GM20000 (cell line): Measurements from ENCODE around the gene RIMKLB.
"Not testable (repeated sequence)": the region's sequence is repeated elsewhere in the genome, so short reads cannot be mapped to it uniquely, and the experiment has no call there.

Experiments
- DNase-seq: peaks from one replicate; pipeline ENCODE4 v3.0.0; 2012; ENCODE audit warnings: low spot score
- TF ChIP-seq, protein P1 (sequence below): IDR thresholded peaks from 2 replicates; pipeline ENCODE4 v1.5.1; 2012; ENCODE audit warnings: mild to moderate bottlenecking, control low read depth; ENCODE audit errors: extremely low read depth, missing control alignments

The RIMKLB gene

DNA sequence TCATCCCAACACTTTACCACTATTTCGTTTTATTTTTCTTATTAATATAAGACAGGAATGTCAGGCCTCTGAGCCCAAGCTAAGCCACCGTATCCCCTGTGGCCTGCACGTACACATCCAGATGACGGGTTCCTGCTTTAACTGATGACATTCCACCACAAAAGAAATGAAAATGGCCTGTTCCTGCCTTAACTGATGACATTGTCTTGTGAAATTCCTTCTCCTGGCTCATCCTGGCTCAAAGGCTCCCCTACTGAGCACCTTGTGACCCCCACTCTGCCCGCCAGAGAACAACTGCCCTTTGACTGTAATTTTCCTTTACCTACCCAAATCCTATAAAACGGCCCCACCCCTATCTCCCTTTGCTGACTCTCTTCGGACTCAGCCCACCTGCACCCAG, 112.3 kb downstream of the RIMKLB start:
- DNase-seq = not testable (repeated sequence)

DNA sequence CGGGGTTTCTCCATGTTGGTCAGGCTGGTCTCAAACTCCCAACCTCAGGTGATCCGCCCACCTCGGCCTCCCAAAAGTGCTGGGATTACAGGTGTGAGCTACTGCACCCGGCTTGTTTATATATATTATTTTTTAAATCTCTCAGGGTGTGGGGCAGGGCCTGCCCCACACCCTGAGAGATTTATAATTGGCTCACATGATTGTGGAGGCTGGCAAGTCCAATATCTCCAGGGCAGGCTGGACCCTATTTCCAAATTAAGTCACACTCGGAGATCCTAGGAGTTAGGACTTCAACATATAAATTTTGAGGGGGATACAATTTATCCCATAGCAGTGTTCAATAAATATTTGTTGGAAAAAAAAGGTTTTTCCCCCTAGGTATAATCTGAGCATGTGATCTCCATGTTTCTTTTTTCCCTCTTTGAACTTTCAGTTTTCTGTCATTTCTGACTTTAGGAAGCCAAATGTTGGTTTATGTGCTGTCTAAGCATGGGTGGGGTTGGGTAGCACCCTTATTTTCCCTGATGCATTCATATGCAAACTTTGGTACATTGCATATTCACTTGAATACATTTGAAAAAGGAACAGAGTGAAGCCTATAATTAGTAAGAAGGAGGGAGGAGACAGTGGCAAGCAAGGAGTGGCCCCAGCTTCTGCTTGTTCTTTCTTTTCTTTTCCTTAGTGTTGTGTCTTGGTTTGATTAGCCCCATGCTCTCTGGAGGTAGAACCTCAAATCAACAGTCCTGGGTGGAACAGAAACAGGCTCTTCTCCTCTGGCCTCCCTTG, 116.0 kb downstream of the RIMKLB start:
- no peak for DNase-seq
- TF ChIP-seq, protein P1, sequence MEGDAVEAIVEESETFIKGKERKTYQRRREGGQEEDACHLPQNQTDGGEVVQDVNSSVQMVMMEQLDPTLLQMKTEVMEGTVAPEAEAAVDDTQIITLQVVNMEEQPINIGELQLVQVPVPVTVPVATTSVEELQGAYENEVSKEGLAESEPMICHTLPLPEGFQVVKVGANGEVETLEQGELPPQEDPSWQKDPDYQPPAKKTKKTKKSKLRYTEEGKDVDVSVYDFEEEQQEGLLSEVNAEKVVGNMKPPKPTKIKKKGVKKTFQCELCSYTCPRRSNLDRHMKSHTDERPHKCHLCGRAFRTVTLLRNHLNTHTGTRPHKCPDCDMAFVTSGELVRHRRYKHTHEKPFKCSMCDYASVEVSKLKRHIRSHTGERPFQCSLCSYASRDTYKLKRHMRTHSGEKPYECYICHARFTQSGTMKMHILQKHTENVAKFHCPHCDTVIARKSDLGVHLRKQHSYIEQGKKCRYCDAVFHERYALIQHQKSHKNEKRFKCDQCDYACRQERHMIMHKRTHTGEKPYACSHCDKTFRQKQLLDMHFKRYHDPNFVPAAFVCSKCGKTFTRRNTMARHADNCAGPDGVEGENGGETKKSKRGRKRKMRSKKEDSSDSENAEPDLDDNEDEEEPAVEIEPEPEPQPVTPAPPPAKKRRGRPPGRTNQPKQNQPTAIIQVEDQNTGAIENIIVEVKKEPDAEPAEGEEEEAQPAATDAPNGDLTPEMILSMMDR = no peak

DNA sequence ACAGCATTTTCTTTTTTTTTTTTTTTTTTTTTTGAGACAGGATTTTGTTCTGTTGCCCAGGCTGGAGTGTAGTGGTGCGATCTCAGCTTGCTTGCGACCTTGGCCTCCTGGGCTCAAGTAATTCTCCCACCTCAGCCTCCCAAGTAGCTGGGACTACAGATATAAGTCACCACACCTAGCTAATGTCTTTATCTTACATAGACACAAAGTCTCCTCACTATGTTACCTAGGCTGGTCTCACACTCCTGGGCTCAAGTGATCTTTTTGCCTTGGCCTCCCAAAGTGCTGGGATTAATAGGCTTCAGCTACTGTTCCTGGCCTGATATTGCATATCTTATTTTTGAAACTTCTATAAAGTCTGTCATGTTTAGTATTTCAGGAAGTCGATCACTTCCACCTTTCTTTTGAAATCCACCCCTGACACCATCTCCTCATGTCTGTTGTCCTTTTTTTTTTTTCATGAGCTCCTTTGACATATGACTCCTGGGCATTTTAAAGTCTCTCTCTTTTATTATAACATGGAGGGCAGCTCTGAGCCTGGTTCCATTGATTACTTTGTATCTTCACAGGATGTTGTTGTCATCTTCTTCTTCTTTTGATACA, 118.8 kb downstream of the RIMKLB start:
- TF ChIP-seq, protein P1 = no peak
- no peak for DNase-seq

DNA sequence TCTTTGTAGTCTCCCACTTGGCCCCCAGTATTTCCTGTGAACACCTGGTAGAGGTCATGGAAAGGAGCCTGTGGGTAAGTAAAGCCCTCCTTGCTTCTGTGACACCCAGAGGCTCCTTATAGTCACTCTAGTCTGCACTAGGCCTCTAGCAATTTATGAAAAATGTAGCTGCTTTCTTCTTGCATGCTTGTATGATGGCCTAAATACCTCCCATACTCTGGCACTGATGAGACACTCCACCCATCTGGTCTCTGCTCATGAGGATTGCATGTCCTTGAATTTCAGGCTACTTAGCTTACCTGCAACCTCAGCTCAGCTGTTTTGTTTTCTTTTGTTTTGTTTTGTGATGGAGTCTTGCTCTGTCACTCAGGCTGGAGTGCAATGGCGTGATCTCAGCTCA, 120.1 kb downstream of the RIMKLB start:
- no peak for DNase-seq
- TF ChIP-seq, protein P1 = no peak

DNA sequence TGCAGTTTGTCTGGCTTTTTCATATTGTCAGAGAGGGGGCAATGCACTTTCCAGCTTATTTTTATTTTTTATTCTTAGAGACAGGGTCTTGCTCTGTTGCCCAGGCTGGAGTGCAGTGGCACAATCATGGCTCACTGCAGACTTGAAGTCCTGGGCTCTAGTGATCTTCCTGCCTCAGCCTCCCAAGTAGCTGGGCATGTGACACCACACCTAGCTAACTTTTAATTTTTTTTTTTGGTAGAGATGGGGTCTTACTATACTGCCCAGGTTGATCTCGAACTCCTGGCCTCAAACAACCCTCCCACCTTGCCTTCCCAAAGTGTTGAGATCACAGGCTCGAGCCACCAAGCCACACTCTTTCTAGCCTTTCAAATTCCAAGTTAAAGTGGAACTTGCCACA, 120.7 kb downstream of the RIMKLB start:
- no peak for DNase-seq
- TF ChIP-seq, protein P1 = no peak

DNA sequence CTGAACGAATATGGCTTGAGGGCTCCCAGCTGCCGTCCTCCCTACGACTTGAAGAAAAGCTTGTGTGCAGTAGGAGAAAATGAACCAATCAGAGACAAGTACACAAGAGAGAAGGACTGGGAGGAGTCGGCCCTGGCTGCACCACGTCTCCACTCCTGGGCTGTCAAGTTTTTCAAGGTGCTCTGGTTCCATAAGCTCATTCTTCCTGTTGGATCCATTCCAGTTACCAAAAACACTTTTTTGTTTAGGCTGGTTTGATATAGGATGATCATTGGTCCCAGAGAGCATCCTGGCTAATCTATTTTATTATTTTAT, 121.8 kb downstream of the RIMKLB start:
- TF ChIP-seq, protein P1 = no peak
- DNase-seq = no peak

DNA sequence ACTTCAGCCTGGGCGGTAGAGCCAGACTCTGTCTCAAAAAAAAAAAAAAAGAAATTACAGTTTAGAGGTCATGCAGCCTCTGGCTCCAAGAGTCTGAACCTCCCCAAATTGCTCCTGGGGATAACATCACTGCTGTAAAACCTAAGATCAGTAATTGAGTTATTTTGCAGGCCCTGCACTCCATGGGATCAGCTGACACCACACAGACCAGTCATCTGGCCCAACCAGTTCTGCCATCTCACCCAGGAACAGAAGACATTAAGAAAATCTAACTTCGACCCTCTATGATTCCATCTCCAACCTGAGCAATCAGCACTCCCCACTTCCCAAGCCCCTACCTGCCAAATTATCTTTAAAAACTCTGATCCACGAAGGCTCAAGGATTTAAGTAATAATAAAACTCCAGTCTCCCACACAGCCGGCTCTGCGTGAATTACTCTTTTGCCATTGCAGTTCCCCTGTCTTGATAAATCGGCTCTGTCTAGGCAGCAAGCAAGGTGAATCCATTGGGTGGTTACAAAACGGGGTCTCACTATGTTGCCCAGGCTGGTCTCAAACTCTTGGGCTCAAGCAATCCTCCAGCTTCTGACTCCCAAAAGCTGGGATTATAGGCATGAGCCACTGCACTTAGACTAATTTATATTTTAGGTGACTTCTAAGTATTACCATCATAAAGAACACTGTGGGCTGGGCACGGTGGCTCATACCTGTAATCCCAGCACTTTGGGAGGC, 123.1 kb downstream of the RIMKLB start:
- DNase-seq = not testable (repeated sequence)

DNA sequence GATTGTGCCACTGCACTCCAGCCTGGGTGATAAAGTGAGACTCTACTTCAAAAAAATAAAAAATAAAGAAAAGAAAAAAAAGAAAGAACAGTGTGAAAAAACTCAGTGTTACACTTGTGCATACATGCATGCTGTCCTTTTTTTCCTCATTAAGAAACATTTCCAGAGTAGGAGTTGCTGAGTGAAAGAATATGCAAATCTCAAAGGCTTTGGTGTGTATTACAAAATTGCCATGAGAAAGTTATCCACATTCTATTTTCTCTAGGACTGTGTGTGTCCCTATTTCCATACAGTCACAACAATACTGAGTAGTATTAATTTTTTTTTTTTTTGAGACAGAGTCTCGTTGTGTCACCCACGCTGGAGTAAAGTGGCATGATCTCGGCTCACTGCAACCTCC, 123.8 kb downstream of the RIMKLB start:
- TF ChIP-seq, protein P1 = no peak
- DNase-seq = no peak
